Measurements from ENCODE around the gene RAB40B.

- TF ChIP-seq CTCF (IDR thresholded peaks at IDR 0.05) = no peak
- TF ChIP-seq POLR2A (IDR thresholded peaks at IDR 0.05) = no peak
Observed at GRCh38 chr17:82709024-82709675, 10.7 kb upstream of the RAB40B start.
